Loucy (cell line): ENCODE measurements around the gene OBI1.

Source experiments
- EZH2phosphoT487 ChIP-seq: fragments of 200-600 bp; IDR thresholded peaks from 2 replicates; pipeline ENCODE4 v1.6.1; 2018; ENCODE audit warnings: antibody characterized with exemption, mild to moderate bottlenecking, moderate library complexity, borderline replicate concordance
- TF ChIP-seq, protein P1 (sequence below): fragments of 200-600 bp; sonication (generic); conservative IDR thresholded peaks from 2 replicates; pipeline ENCODE4 v1.5.1; 2014; ENCODE audit warnings: mild to moderate bottlenecking, antibody characterized with exemption, low read length

DNA sequence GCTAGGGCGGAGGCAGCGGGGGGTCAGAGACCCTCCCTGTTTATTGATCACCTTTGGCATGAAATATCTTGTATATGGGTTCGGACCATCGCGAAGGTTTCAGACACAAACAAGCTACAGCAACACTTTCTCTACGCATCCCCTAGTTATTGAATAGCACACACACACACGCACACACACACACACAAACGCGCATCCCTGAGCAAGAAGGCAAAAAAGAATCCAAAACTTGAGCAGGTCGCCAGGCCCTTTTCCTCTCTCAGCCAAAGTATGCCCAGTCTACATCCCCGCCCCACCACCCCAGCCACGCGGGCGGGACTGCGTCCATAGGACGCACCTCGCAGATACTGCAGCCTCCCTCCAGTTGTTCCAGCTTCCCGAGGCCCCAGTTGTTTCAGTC, 71.6 kb downstream of the OBI1 start:
- TF ChIP-seq, protein P1, sequence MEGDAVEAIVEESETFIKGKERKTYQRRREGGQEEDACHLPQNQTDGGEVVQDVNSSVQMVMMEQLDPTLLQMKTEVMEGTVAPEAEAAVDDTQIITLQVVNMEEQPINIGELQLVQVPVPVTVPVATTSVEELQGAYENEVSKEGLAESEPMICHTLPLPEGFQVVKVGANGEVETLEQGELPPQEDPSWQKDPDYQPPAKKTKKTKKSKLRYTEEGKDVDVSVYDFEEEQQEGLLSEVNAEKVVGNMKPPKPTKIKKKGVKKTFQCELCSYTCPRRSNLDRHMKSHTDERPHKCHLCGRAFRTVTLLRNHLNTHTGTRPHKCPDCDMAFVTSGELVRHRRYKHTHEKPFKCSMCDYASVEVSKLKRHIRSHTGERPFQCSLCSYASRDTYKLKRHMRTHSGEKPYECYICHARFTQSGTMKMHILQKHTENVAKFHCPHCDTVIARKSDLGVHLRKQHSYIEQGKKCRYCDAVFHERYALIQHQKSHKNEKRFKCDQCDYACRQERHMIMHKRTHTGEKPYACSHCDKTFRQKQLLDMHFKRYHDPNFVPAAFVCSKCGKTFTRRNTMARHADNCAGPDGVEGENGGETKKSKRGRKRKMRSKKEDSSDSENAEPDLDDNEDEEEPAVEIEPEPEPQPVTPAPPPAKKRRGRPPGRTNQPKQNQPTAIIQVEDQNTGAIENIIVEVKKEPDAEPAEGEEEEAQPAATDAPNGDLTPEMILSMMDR: no peak
- no peak for TF ChIP-seq EZH2phosphoT487
